ENCODE results near the gene HOXC10.

The HOXC10 gene

DNA sequence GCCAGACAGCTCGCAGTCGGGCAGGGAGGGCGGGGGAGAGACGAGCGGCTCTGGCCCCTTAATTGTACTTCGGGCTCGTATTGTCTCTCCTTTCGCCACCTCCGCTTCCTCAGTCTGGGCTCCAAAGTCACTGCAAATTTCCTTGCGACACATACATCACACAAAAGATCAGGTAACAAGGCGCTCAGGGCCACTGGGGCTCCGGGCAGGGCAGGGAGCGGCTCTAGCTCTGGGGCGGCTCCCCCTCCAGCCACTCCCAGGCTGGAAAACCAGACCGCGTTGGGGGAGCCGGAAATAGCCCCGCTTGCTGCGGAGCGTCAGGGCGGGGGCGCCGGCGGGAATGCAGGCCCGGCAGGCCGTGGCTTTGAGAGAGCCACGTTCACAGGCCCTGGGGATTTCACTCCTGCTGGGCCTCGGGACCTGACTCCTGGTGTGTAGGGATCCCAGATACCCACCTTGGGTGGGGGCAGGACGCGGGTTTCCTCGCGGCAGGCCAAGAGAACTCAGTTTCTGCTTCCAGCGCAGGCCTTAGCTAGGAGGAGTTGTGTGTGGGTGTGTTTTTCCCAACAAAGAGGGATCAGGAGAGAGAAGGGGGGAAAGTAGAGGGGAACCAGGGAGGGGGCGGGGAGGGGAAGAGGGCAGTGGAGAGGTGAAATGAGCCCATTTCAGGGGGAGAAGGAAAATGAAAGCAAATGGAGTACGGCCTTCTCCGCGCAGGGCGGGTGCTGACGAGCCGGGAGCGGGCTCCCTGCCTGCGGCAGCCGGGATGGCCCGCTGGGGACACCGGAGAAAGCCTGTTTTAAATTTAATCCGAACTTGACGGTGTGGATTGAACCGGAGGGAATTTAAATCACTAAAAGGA, 10.7 kb downstream of the HOXC10 start:
- Histone ChIP-seq H2AFZ (ENCODE audit: low read depth, low read length) (peak overlapping the region; percentile 79), H3K36me3 (replicated peaks; ENCODE audit: low read depth, low read length) (no peaks in the 10 kb centered on the region), H3K27ac (ENCODE audit: low read length) (peak overlapping the region; percentile 70), H3K4me1 (ENCODE audit: low read length) (peaks cover 40% of the 10 kb centered on the region), H3K9ac (ENCODE audit: low read length) (peak overlapping the region; percentile 98), H3K79me2 (ENCODE audit: low read length) (no peaks in the 10 kb centered on the region), H3K9me3 (ENCODE audit: insufficient read depth, low read length) (no peaks in the 10 kb centered on the region), H3K4me3 (ENCODE audit: low read length) (peak overlapping the region; percentile 90), H4K20me1 (ENCODE audit: insufficient read depth, low read length) (no peaks in the 10 kb centered on the region), H3K27me3 (ENCODE audit: low read depth, low read length) (0 out of 2 replicates have a peak, but pooled peaks cover 6% of the 10 kb centered on the region), H3K4me2 (ENCODE audit: low read length) (peak overlapping the region; percentile 95)
- TF ChIP-seq EZH2phosphoT487 (IDR thresholded peaks at IDR 0.05; ENCODE audit: low read depth) = no peak
- TF ChIP-seq, protein P1, sequence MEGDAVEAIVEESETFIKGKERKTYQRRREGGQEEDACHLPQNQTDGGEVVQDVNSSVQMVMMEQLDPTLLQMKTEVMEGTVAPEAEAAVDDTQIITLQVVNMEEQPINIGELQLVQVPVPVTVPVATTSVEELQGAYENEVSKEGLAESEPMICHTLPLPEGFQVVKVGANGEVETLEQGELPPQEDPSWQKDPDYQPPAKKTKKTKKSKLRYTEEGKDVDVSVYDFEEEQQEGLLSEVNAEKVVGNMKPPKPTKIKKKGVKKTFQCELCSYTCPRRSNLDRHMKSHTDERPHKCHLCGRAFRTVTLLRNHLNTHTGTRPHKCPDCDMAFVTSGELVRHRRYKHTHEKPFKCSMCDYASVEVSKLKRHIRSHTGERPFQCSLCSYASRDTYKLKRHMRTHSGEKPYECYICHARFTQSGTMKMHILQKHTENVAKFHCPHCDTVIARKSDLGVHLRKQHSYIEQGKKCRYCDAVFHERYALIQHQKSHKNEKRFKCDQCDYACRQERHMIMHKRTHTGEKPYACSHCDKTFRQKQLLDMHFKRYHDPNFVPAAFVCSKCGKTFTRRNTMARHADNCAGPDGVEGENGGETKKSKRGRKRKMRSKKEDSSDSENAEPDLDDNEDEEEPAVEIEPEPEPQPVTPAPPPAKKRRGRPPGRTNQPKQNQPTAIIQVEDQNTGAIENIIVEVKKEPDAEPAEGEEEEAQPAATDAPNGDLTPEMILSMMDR (IDR thresholded peaks at IDR 0.05; ENCODE audit: low read depth, low read length) = no peak

DNA sequence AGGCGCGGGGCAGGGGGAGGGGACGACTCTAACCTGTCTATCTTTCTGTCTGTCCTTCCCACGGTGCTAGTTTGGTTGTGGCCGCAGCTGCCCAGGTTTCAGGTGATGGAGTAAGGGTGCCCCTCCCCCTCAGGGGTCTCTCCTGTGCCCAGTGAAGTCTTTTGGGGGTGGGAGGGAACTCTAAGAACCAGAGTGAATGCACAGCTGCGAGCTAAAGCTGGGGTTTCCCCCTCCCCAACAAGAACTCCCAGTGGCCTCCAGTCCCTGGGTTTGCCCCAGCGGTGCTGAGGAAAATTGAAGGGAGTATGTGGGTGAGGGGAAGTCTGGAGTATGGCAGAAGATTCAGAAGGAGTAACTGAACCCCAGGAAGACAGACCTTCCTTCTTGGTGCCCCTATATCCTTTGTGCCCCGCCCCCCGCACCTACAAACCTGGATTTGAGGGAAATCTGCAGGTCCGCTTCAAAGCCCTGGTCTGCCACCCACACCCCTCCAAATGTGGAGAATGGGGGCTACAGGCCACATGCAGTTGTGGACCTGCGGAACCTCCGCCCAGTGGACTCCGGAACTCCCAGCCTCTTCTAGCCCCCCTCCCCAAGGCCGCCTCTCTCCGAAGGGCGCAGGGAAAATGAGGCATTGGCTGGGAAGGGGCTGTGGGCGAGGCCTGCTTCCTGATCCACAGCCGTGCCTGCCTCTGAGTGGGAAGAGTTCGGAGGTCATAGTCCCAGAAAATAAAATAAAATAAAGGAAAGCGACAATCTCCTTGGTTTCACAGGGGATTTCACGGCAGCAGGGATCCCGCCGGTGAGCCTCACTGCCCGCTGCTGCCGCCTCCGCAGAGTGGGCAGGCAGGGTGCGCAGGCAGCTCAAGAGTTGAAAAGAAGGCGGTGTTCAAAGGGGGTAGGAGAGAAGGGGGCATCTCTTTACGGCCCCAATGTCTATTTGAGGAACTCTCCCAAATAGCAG, 11.6 kb downstream of the HOXC10 start:
- H3K9me3 ChIP-seq (ENCODE audit: insufficient read depth, low read length) = no peaks in the 10 kb centered on the region
- H3K27me3 ChIP-seq (ENCODE audit: low read depth, low read length) = no peaks in the 10 kb centered on the region
- H3K36me3 ChIP-seq (replicated peaks; ENCODE audit: low read depth, low read length) = no peaks in the 10 kb centered on the region
- no peaks in the 10 kb centered on the region for H4K20me1 ChIP-seq (ENCODE audit: insufficient read depth, low read length)
- H3K4me2 ChIP-seq (ENCODE audit: low read length) = peak overlapping the region; percentile 95
- H3K79me2 ChIP-seq (ENCODE audit: low read length) = no peaks in the 10 kb centered on the region
- peak overlapping the region; percentile 79 for H2AFZ ChIP-seq (ENCODE audit: low read depth, low read length)
- no peak for TF ChIP-seq EZH2phosphoT487 (IDR thresholded peaks at IDR 0.05; ENCODE audit: low read depth)
- TF ChIP-seq, protein P1 (IDR thresholded peaks at IDR 0.05; ENCODE audit: low read depth, low read length) = no peak
- H3K4me1 ChIP-seq (ENCODE audit: low read length) = peaks cover 31% of the 10 kb centered on the region
- peak overlapping the region; percentile 90 for H3K4me3 ChIP-seq (ENCODE audit: low read length)
- H3K27ac ChIP-seq (ENCODE audit: low read length) = peak overlapping the region; percentile 70
- peak overlapping the region; percentile 98 for H3K9ac ChIP-seq (ENCODE audit: low read length)

DNA sequence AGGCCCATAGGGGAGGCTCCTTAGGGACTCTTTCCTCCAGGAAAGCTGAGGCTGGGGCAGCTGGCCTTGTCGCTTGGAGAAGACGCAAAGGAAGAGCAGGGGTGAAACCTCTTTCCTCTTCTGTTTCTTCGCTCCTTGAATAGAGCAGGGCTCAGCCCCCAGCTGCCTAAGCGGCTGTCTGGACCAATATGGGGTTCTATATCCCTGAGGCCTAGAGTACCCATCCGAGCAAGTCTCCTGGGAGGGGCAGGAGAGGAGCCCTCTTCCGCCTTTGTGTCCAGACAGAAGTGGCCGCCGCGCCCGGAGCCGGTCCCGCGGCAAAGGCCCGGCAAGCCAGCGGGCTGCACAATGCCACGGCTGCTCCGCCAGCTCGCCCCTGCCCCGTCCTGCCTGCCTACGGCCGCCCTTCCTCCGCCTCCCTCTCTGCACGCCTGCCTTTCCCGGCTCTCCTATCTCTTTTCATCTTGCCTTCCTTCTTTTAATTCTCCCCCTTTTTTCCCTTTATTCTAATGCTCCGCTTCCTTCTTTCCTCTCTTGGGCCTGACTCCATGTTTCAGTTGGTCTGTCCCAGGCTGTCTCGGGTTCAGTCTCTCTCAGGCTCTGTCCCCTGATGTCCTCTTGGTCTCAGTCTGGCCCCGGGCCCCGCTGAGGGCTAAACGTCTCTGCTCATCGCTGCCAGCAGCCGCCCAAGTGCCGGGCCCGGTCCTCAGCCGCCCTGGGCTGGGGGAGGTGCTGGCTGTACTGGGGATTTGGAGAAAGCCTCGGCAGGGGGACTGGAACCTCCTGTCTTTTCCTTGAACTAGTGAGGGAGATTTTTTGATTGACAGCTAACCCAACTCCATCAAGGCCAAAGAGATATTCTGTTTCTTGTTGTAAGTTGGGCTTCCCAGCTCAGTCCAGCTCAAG, 12.5 kb downstream of the HOXC10 start:
- no peaks in the 10 kb centered on the region for H3K9me3 ChIP-seq (ENCODE audit: insufficient read depth, low read length)
- peaks cover 22% of the 10 kb centered on the region for H3K4me1 ChIP-seq (ENCODE audit: low read length)
- H3K4me2 ChIP-seq (ENCODE audit: low read length) = no peak overlapping the region
- H3K27me3 ChIP-seq (ENCODE audit: low read depth, low read length) = no peaks in the 10 kb centered on the region; the same call in 1 of the 2 replicates
- no peak overlapping the region for H3K4me3 ChIP-seq (ENCODE audit: low read length)
- TF ChIP-seq, protein P1 (IDR thresholded peaks at IDR 0.05; ENCODE audit: low read depth, low read length) = no peak
- TF ChIP-seq EZH2phosphoT487 (IDR thresholded peaks at IDR 0.05; ENCODE audit: low read depth) = no peak
- H2AFZ ChIP-seq (ENCODE audit: low read depth, low read length) = no peak overlapping the region
- H3K79me2 ChIP-seq (ENCODE audit: low read length) = no peaks in the 10 kb centered on the region
- H3K27ac ChIP-seq (ENCODE audit: low read length) = no peak overlapping the region
- H3K36me3 ChIP-seq (replicated peaks; ENCODE audit: low read depth, low read length) = no peaks in the 10 kb centered on the region
- H3K9ac ChIP-seq (ENCODE audit: low read length) = no peak overlapping the region
- no peaks in the 10 kb centered on the region for H4K20me1 ChIP-seq (ENCODE audit: insufficient read depth, low read length)
